ENCODE measurements around the gene XKR7.
"Not testable (repeated sequence)": the region's sequence is repeated elsewhere in the genome, so short reads cannot be mapped to it uniquely, and the experiment has no call there.

Gene XKR7, protein sequence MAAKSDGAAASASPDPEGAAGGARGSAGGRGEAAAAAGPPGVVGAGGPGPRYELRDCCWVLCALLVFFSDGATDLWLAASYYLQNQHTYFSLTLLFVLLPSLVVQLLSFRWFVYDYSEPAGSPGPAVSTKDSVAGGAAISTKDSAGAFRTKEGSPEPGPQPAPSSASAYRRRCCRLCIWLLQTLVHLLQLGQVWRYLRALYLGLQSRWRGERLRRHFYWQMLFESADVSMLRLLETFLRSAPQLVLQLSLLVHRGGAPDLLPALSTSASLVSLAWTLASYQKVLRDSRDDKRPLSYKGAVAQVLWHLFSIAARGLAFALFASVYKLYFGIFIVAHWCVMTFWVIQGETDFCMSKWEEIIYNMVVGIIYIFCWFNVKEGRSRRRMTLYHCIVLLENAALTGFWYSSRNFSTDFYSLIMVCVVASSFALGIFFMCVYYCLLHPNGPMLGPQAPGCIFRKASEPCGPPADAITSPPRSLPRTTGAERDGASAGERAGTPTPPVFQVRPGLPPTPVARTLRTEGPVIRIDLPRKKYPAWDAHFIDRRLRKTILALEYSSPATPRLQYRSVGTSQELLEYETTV

DNA sequence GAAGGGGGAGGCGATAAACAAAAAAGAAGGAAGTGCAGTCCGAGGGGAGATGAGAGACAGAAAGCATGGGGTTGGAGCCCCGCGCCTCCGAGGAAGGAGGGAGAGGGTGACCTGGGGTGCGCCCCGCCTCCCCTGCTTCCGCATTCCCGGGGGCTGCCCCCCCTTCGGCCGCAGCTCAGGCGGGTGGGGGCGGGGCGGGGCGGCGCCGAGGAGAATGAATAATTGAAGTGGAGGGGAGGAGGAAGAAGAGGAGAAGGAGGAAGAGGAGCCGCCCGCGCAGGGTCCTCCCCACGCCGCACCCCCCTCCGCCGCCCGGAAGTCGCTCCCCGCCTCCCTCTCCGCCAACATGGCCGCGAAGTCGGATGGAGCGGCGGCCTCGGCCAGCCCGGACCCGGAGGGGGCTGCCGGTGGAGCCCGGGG, at the start of gene XKR7:
Gene XKR7, plus strand, starts transcription at position 322 of the 420 bp plus-strand sequence. Its CDS starts 25 bp downstream, at position 347.
- Histone ChIP-seq H3K4me3 (ENCODE audit: low read length in 2 of 2) (no peak within 1 kb of the TSS), H3K9me3 (ENCODE audit: control insufficient read depth in 2 of 2, low read length in 2 of 2) (no peaks in the 10 kb centered on the region), H3K4me1 (ENCODE audit: control insufficient read depth in 2 of 2, insufficient read depth in 2 of 2, low read length in 2 of 2) (peaks cover 0 to 2% of the 10 kb centered on the region in 2 donors), H3K9ac (ENCODE audit: low read depth in 1 of 2, low read length in 2 of 2) (no peak within 1 kb of the TSS), H3K27ac (ENCODE audit: low read depth in 2 of 2, low read length in 2 of 2) (no peak within 1 kb of the TSS), H3K36me3 (ENCODE audit: control insufficient read depth in 2 of 2, insufficient read depth in 2 of 2, low read length in 2 of 2) (no peaks in the 10 kb centered on the region), H3K27me3 (ENCODE audit: control insufficient read depth in 2 of 2, insufficient read depth in 2 of 2, low read length in 2 of 2) (peaks cover 17 to 21% of the 10 kb centered on the region in 2 donors)

DNA sequence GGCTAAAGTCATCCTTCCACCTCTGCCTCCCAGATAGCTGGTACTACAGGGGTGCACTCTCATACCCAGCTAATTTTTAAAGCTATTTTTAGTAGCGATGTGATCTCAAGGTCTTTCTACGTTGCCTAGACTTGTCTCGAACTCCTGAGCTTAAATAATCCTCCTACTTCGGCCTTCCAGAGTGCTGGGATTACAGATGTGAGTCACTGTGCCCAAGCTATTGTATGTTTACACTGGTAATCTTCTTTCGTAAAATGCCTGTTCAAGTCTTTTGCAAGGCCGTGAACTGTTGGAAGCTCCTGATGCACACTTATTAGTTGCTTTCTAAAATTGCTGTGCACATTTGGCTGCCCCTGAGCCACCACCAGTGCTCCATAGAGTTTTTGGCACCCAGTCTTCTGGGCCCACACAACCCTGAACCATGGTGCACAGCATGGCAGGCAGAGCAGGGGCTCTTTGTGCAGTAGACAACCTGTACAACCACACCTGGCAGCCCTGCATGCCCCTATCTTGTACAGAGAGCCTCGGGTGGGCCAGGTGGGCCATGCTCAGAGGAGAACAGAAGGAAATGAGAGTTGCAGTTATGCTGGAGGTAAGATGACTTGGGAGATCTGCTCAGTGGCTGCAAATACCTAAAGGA, 49.4 kb upstream of the XKR7 start:
- Histone ChIP-seq H3K9me3 (ENCODE audit: control insufficient read depth in 2 of 2, low read length in 2 of 2) (no peaks in the 10 kb centered on the region), H3K36me3 (ENCODE audit: control insufficient read depth in 2 of 2, insufficient read depth in 2 of 2, low read length in 2 of 2) (no peaks in the 10 kb centered on the region), H3K9ac (ENCODE audit: low read depth in 1 of 2, low read length in 2 of 2) (no peak overlapping the region), H3K4me1 (ENCODE audit: control insufficient read depth in 2 of 2, insufficient read depth in 2 of 2, low read length in 2 of 2) (no peaks in the 10 kb centered on the region), H3K27ac (ENCODE audit: low read depth in 2 of 2, low read length in 2 of 2) (no peak overlapping the region), H3K27me3 (ENCODE audit: control insufficient read depth in 2 of 2, insufficient read depth in 2 of 2, low read length in 2 of 2) (peaks cover 0 to 3% of the 10 kb centered on the region in 2 donors), H3K4me3 (ENCODE audit: low read length in 2 of 2) (no peak overlapping the region)

DNA sequence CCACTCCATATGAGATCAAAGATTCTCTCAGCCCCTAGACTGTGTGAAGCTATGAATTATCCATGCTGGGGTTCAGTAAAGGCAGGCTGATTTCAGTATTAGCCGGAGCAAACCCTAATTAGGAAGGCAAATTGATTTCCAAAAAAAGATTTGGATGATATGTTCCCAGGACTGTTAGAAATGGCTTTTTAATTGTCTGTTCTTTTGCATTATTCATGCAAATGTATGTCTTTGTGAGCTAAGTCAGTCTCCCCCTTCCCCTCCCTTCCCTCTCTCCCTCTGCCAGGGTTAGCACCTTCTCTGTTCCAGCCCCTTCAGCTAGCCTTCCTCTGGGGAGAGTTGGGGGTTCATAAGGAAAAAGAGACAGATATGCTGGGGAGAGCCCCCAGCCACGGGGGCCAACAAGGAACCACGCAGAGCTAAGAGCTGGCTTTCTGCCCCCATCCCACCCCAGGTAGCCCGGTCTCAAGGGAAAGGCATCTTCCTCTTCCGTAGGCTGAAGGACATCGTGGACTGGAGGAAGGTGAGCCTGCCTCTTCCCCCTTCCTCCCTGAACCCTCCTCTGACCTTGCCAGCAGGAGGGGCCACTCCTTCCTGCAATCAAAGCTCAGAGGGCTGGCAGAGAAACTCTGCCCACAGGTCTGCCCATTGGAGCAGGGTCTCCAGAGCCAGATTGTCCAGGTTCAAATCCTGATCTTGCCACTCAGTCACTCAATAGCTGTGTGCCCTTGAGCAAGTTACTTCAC, 48.4 kb upstream of the XKR7 start:
- Histone ChIP-seq H3K36me3 (ENCODE audit: control insufficient read depth in 2 of 2, insufficient read depth in 2 of 2, low read length in 2 of 2) (no peaks in the 10 kb centered on the region), H3K9me3 (ENCODE audit: control insufficient read depth in 2 of 2, low read length in 2 of 2) (no peaks in the 10 kb centered on the region), H3K27me3 (ENCODE audit: control insufficient read depth in 2 of 2, insufficient read depth in 2 of 2, low read length in 2 of 2) (peaks cover 0 to 3% of the 10 kb centered on the region in 2 donors), H3K4me3 (ENCODE audit: low read length in 2 of 2) (no peak overlapping the region), H3K9ac (ENCODE audit: low read depth in 1 of 2, low read length in 2 of 2) (no peak overlapping the region), H3K27ac (ENCODE audit: low read depth in 2 of 2, low read length in 2 of 2) (no peak overlapping the region), H3K4me1 (ENCODE audit: control insufficient read depth in 2 of 2, insufficient read depth in 2 of 2, low read length in 2 of 2) (no peaks in the 10 kb centered on the region)

GRCh38 chr20:31920275-31920855, 47.6 kb upstream of the XKR7 start:
- Histone ChIP-seq H3K36me3 (ENCODE audit: control insufficient read depth in 2 of 2, insufficient read depth in 2 of 2, low read length in 2 of 2) (no peaks in the 10 kb centered on the region), H3K4me1 (ENCODE audit: control insufficient read depth in 2 of 2, insufficient read depth in 2 of 2, low read length in 2 of 2) (no peaks in the 10 kb centered on the region), H3K4me3 (ENCODE audit: low read length in 2 of 2) (no peak overlapping the region), H3K9ac (ENCODE audit: low read depth in 1 of 2, low read length in 2 of 2) (no peak overlapping the region), H3K27me3 (ENCODE audit: control insufficient read depth in 2 of 2, insufficient read depth in 2 of 2, low read length in 2 of 2) (peaks cover 0 to 3% of the 10 kb centered on the region in 2 donors), H3K9me3 (ENCODE audit: control insufficient read depth in 2 of 2, low read length in 2 of 2) (no peaks in the 10 kb centered on the region), H3K27ac (ENCODE audit: low read depth in 2 of 2, low read length in 2 of 2) (no peak overlapping the region)

DNA sequence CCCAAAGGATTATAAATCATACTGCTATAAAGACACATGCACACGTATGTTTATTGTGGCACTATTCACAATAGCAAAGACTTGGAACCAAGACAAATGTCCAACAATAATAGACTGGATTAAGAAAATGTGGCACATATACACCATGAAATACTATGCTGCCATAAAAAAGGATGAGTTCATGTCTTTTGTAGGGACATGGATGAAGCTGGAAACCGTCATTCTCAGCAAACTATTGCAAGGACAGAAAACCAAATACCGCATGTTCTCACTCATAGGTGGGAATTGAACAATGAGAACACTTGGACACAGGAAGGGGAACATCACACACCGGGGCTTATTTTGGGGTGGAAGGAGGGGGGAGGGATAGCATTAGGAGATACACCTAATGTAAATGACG, 46.5 kb upstream of the XKR7 start:
- not testable (repeated sequence) for H3K9me3 ChIP-seq (ENCODE audit: control insufficient read depth in 2 of 2, low read length in 2 of 2); H3K9ac ChIP-seq (ENCODE audit: low read depth in 1 of 2, low read length in 2 of 2); H3K4me1 ChIP-seq (ENCODE audit: control insufficient read depth in 2 of 2, insufficient read depth in 2 of 2, low read length in 2 of 2); H3K36me3 ChIP-seq (ENCODE audit: control insufficient read depth in 2 of 2, insufficient read depth in 2 of 2, low read length in 2 of 2); H3K4me3 ChIP-seq (ENCODE audit: low read length in 2 of 2); H3K27me3 ChIP-seq (ENCODE audit: control insufficient read depth in 2 of 2, insufficient read depth in 2 of 2, low read length in 2 of 2); H3K27ac ChIP-seq (ENCODE audit: low read depth in 2 of 2, low read length in 2 of 2)

DNA sequence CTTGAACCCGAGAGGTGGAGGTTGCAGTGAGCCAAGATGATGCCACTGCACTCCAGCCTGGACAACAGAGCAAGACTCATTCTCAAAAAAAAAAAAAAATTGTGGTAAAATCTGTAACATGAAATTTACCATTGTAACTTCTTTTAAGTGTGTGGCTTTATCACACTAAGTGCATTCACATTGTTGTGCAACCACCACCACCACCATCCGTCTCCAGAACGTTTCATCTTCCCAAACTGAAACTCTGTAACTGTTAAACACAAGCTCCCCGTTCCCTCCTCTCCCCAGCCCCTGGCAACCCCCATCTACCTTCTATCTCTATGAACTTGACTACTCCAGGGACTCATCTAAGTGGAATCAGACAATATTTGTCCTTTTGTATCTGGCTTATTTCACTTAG, 45.8 kb upstream of the XKR7 start:
- no peak overlapping the region for H3K27ac ChIP-seq (ENCODE audit: low read depth in 2 of 2, low read length in 2 of 2)
- H3K4me1 ChIP-seq (ENCODE audit: control insufficient read depth in 2 of 2, insufficient read depth in 2 of 2, low read length in 2 of 2): no peaks in the 10 kb centered on the region
- peaks cover 0 to 3% of the 10 kb centered on the region in 2 donors for H3K27me3 ChIP-seq (ENCODE audit: control insufficient read depth in 2 of 2, insufficient read depth in 2 of 2, low read length in 2 of 2)
- no peak overlapping the region for H3K4me3 ChIP-seq (ENCODE audit: low read length in 2 of 2)
- H3K9me3 ChIP-seq (ENCODE audit: control insufficient read depth in 2 of 2, low read length in 2 of 2): no peaks in the 10 kb centered on the region
- H3K36me3 ChIP-seq (ENCODE audit: control insufficient read depth in 2 of 2, insufficient read depth in 2 of 2, low read length in 2 of 2): no peaks in the 10 kb centered on the region
- H3K9ac ChIP-seq (ENCODE audit: low read depth in 1 of 2, low read length in 2 of 2): no peak overlapping the region

- H3K9ac ChIP-seq (ENCODE audit: low read depth in 1 of 2, low read length in 2 of 2): no peak overlapping the region
These were observed 45.4 kb upstream of the XKR7 start for GRCh38 chr20:31922588-31922987.

DNA sequence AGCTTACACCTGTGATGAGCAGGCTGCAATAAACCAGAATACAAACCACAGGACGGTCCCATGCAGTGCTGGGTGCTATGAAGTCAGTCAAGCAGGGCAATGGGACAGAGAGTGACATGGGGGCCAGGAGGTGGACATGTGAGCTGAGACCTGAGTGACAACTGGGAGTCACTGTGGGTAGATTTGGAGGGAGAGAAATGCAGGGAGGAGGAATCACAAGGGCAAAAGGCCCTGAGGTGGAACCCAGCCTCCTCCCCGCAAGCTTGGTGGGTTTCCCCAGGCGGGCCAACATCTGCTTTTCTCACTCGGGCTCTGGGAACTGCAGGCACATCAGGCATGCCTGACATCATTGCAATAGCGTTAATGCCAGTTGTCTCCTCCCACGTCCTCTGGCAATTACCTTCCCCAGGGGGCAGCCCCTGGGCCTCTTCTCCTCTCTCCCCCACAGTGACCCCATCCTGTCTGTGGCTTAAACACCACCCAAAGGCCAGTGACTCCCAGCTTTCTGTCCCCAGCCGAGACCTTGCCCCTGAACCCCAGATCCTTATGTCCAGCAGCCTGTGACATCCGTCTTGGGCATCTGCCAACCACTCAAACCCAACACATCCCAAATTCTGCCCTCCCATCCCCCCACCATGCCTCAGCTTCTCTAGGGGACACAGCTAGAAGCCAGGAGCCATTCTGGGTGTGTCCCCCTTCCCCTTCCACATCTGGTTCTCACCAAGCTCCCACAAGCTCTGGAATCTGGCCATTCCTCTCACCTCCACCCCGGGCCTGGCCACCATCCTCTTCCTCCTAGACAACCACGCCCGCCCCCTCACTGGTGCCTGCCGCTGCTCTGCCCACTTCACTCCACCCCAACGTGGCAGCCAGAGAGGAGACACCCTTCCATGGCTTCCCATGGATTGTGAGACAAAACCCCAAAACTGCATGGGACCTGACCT, 44.3 kb upstream of the XKR7 start:
- peaks cover 0 to 3% of the 10 kb centered on the region in 2 donors for H3K27me3 ChIP-seq (ENCODE audit: control insufficient read depth in 2 of 2, insufficient read depth in 2 of 2, low read length in 2 of 2)
- no peaks in the 10 kb centered on the region for H3K36me3 ChIP-seq (ENCODE audit: control insufficient read depth in 2 of 2, insufficient read depth in 2 of 2, low read length in 2 of 2)
- no peak overlapping the region for H3K9ac ChIP-seq (ENCODE audit: low read depth in 1 of 2, low read length in 2 of 2)
- no peak overlapping the region for H3K27ac ChIP-seq (ENCODE audit: low read depth in 2 of 2, low read length in 2 of 2)
- no peaks in the 10 kb centered on the region for H3K4me1 ChIP-seq (ENCODE audit: control insufficient read depth in 2 of 2, insufficient read depth in 2 of 2, low read length in 2 of 2)
- H3K9me3 ChIP-seq (ENCODE audit: control insufficient read depth in 2 of 2, low read length in 2 of 2): no peaks in the 10 kb centered on the region
- no peak overlapping the region for H3K4me3 ChIP-seq (ENCODE audit: low read length in 2 of 2)

More at GRCh38 chr20:31922588-31922987, 45.4 kb upstream of the XKR7 start:
- H3K27me3 ChIP-seq (ENCODE audit: control insufficient read depth in 2 of 2, insufficient read depth in 2 of 2, low read length in 2 of 2): peaks cover 0 to 3% of the 10 kb centered on the region in 2 donors
- no peaks in the 10 kb centered on the region for H3K9me3 ChIP-seq (ENCODE audit: control insufficient read depth in 2 of 2, low read length in 2 of 2)
- no peak overlapping the region for H3K4me3 ChIP-seq (ENCODE audit: low read length in 2 of 2)
- no peaks in the 10 kb centered on the region for H3K36me3 ChIP-seq (ENCODE audit: control insufficient read depth in 2 of 2, insufficient read depth in 2 of 2, low read length in 2 of 2)
- H3K4me1 ChIP-seq (ENCODE audit: control insufficient read depth in 2 of 2, insufficient read depth in 2 of 2, low read length in 2 of 2): no peaks in the 10 kb centered on the region
- H3K27ac ChIP-seq (ENCODE audit: low read depth in 2 of 2, low read length in 2 of 2): no peak overlapping the region

GRCh38 chr20:31924561-31924960, 43.4 kb upstream of the XKR7 start:
- Histone ChIP-seq H3K27ac (ENCODE audit: low read depth in 2 of 2, low read length in 2 of 2) (no peak overlapping the region), H3K9me3 (ENCODE audit: control insufficient read depth in 2 of 2, low read length in 2 of 2) (no peaks in the 10 kb centered on the region), H3K4me1 (ENCODE audit: control insufficient read depth in 2 of 2, insufficient read depth in 2 of 2, low read length in 2 of 2) (no peaks in the 10 kb centered on the region)

More at GRCh38 chr20:31924561-31924960, 43.4 kb upstream of the XKR7 start:
- Histone ChIP-seq H3K36me3 (ENCODE audit: control insufficient read depth in 2 of 2, insufficient read depth in 2 of 2, low read length in 2 of 2) (no peaks in the 10 kb centered on the region), H3K4me3 (ENCODE audit: low read length in 2 of 2) (no peak overlapping the region), H3K27me3 (ENCODE audit: control insufficient read depth in 2 of 2, insufficient read depth in 2 of 2, low read length in 2 of 2) (peaks cover 0 to 3% of the 10 kb centered on the region in 2 donors), H3K9ac (ENCODE audit: low read depth in 1 of 2, low read length in 2 of 2) (no peak overlapping the region)

Measured in mucosa of rectum (tissue), 2 donors.